A549 (cell line): Measurements from ENCODE around the gene PTPRH. TPM values are rescaled to one million over a fixed set of nuclear protein-coding genes. Genes with fewer than 3 reads are reported as not detected.
A peak's percentile ranks its signal among the peaks of the same experiment; 100 is the strongest.

Experiments used
- ATAC-seq, 2 experiments: fragments of 200-7000 bp in 1 of 2; fragments of >200 bp in 1 of 2; cut with Nextera tagmentation in 1 of 2; cut with Tn5 transposase in 1 of 2; 3 replicates each; pipeline versions ENCODE4 v1.8.0 to v1.9.1; 2018 to 2020; ENCODE audit warnings: mild to moderate bottlenecking in 1 of 2, moderate library complexity in 1 of 2
- CTCF ChIA-PET: fragments of 300-600 bp; sonication (Branson Sonifier 250); formaldehyde crosslinking; extraction: SDS; loops from one replicate; lab custom pipeline; 2021; ENCODE audit warnings: antibody characterized with exemption, inconsistent platforms; lab: Yijun Ruan, JAX
- POLR2A ChIA-PET: fragments of 350-600 bp; formaldehyde crosslinking; extraction: SDS; loops from one replicate; lab custom pipeline; 2021; ENCODE audit warnings: antibody characterized with exemption, inconsistent platforms; lab: Yijun Ruan, JAX
- DNase-seq, 2 experiments: peaks; one replicate each; pipeline versions ENCODE4 v3.0.0 to v3.0.0-alpha.2; 2011 to 2016; ENCODE audit warnings: low read depth in 1 of 2, low spot score in 1 of 2
- FAIRE-seq: peaks from 2 replicates; lab custom pipeline; 2011; peaks lifted over from hg19 to GRCh38; lab: Jason Lieb, UNC
- H3K27ac ChIP-seq, 2 experiments: fragments of >200 bp; sonication (Bioruptor Twin); formaldehyde crosslinking; 3 replicates each; pipeline ENCODE4 v1.5.1; 2016 to 2017
- H3K4me1 ChIP-seq: fragments of >200 bp; sonication (Bioruptor Twin); formaldehyde crosslinking; 3 replicates; pipeline ENCODE4 v1.6.1; 2016
- H3K4me2 ChIP-seq: fragments of >200 bp; sonication (Bioruptor Twin); formaldehyde crosslinking; 3 replicates; pipeline ENCODE4 v1.6.1; 2016
- H3K4me3 ChIP-seq: fragments of >200 bp; sonication (Bioruptor Twin); formaldehyde crosslinking; 3 replicates; pipeline ENCODE4 v1.5.1; 2016
- H3K9me3 ChIP-seq: fragments of >200 bp; sonication (Bioruptor Twin); formaldehyde crosslinking; 3 replicates; pipeline ENCODE4 v1.6.1; 2016
- CBX2 ChIP-seq: fragments of 200-600 bp; sonication (generic); IDR thresholded peaks from 2 replicates; pipeline ENCODE4 v1.6.1; 2016; ENCODE audit warnings: low read depth, mild to moderate bottlenecking, borderline replicate concordance
- CBX8 ChIP-seq: fragments of 200-600 bp; sonication (generic); IDR thresholded peaks from 2 replicates; pipeline ENCODE4 v1.6.1; 2016
- CEBPB ChIP-seq, 2 experiments: fragments of >200 bp in 1 of 2; sonication (Bioruptor Twin) in 1 of 2; formaldehyde crosslinking in 1 of 2; IDR thresholded peaks; 2 replicates each; pipeline ENCODE4 v1.6.1; 2012 to 2016
- EP300 ChIP-seq, 2 experiments: fragments of >200 bp; sonication (Bioruptor Twin); formaldehyde crosslinking; IDR thresholded peaks; 2 replicates in 1 of 2; 3 replicates in 1 of 2; pipeline ENCODE4 v1.6.1; 2016 to 2017
- ESRRA ChIP-seq: fragments of 150-350 bp; IDR thresholded peaks from 2 replicates; pipeline ENCODE4 v1.6.1; 2014; ENCODE audit warnings: mild to moderate bottlenecking, low read length, borderline replicate concordance
- FOSL2 ChIP-seq, 2 experiments: fragments of 450-650 bp in 1 of 2; fragments of >200 bp in 1 of 2; sonication (Bioruptor Twin) in 1 of 2; formaldehyde crosslinking; IDR thresholded peaks; 2 replicates each; pipeline versions ENCODE4 v1.5.0 to v1.6.1; 2016 to 2020; ENCODE audit warnings: mild to moderate bottlenecking in 1 of 2, moderate library complexity in 1 of 2
- HOXB13 ChIP-seq: fragments of 250-450 bp; sonication (Bioruptor Pico); IDR thresholded peaks from 2 replicates; pipeline ENCODE4 v1.5.0; 2020; ENCODE audit warnings: low read depth, mild to moderate bottlenecking, moderate library complexity
- HOXB5 ChIP-seq: fragments of 250-450 bp; sonication (Bioruptor Pico); IDR thresholded peaks from 2 replicates; pipeline ENCODE4 v1.5.0; 2020; ENCODE audit warnings: mild to moderate bottlenecking, moderate library complexity
- JUNB ChIP-seq: fragments of >200 bp; sonication (Bioruptor Twin); formaldehyde crosslinking; IDR thresholded peaks from 2 replicates; pipeline ENCODE4 v1.6.1; 2016
- KDM1A ChIP-seq: fragments of 200-600 bp; sonication (generic); IDR thresholded peaks from 2 replicates; pipeline ENCODE4 v1.6.1; 2016; ENCODE audit warnings: low read depth, mild to moderate bottlenecking
- KDM5A ChIP-seq: fragments of 200-600 bp; sonication (generic); IDR thresholded peaks from 2 replicates; pipeline ENCODE4 v1.6.1; 2016; ENCODE audit warnings: antibody characterized with exemption, mild to moderate bottlenecking
- MYC ChIP-seq: IDR thresholded peaks from 2 replicates; pipeline ENCODE4 v1.6.1; 2012; ENCODE audit warnings: mild to moderate bottlenecking, inconsistent platforms, low read length, improper control_type of control experiment, borderline replicate concordance
- NFE2L2 ChIP-seq: fragments of 150-350 bp; conservative IDR thresholded peaks from 2 replicates; pipeline ENCODE4 v1.6.1; 2014; ENCODE audit warnings: low read length
- NPAS2 ChIP-seq: fragments of 250-450 bp; sonication (Bioruptor Pico); IDR thresholded peaks from 2 replicates; pipeline ENCODE4 v1.8.0; 2022; ENCODE audit warnings: mild to moderate bottlenecking, moderate library complexity, borderline replicate concordance
- NR3C1 ChIP-seq: fragments of >200 bp; sonication (Bioruptor Twin); formaldehyde crosslinking; IDR thresholded peaks from 3 replicates; pipeline ENCODE4 v1.6.1; 2017
- PBX3 ChIP-seq: IDR thresholded peaks from 2 replicates; pipeline ENCODE4 v1.6.1; 2012
- POLR2AphosphoS2 ChIP-seq: conservative IDR thresholded peaks from 2 replicates; pipeline ENCODE4 v1.6.1; 2012; ENCODE audit warnings: low read length, improper control_type of control experiment, inconsistent platforms
- RAD21 ChIP-seq, 2 experiments: fragments of >200 bp in 1 of 2; sonication (Bioruptor Twin) in 1 of 2; formaldehyde crosslinking in 1 of 2; IDR thresholded peaks in 1 of 2; conservative IDR thresholded peaks in 1 of 2; 2 replicates in 1 of 2; 3 replicates in 1 of 2; pipeline ENCODE4 v1.6.1; 2012 to 2018; ENCODE audit warnings: inconsistent platforms in 1 of 2
- SMC3 ChIP-seq: fragments of >200 bp; sonication (Bioruptor Twin); formaldehyde crosslinking; IDR thresholded peaks from 3 replicates; pipeline ENCODE4 v1.6.1; 2018; ENCODE audit warnings: inconsistent platforms
- TP53 ChIP-seq: fragments of 250-450 bp; sonication (Bioruptor Pico); IDR thresholded peaks from 2 replicates; pipeline ENCODE4 v1.5.0; 2021; ENCODE audit warnings: mild to moderate bottlenecking, moderate library complexity
- USF2 ChIP-seq: fragments of 450-650 bp; IDR thresholded peaks from 2 replicates; pipeline ENCODE4 v1.6.1; 2014; ENCODE audit warnings: antibody characterized with exemption
- ZC3H11A ChIP-seq: fragments of 450-650 bp; IDR thresholded peaks from 2 replicates; pipeline ENCODE4 v1.6.1; 2014; ENCODE audit warnings: antibody characterized with exemption, mild to moderate bottlenecking
- ZFP36 ChIP-seq: fragments of 450-650 bp; IDR thresholded peaks from 2 replicates; pipeline ENCODE4 v1.6.1; 2014; ENCODE audit warnings: borderline replicate concordance; ENCODE audit not compliant: partially characterized antibody
- ZNF302 ChIP-seq: fragments of 250-450 bp; sonication (Bioruptor Pico); IDR thresholded peaks from 2 replicates; pipeline ENCODE4 v1.9.0; 2021; ENCODE audit warnings: inconsistent platforms, mild to moderate bottlenecking, moderate library complexity
- ZSCAN20 ChIP-seq: fragments of 250-450 bp; sonication (Bioruptor Pico); IDR thresholded peaks from 2 replicates; pipeline ENCODE4 v1.8.0; 2022; ENCODE audit warnings: mild to moderate bottlenecking, moderate library complexity
- WGBS: methylation state at CpG from one replicate; pipeline ENCODE4 v1.1.6; 2017; ENCODE audit errors: missing lambda C conversion rate; 5-methylcytosine and 5-hydroxymethylcytosine counted together
- polyA plus RNA-seq, 4 experiments: library from polyadenylated mRNA; depleted of rRNA in 3 of 4; stranded (reverse); fragments of >200 nt; fragmentation: RNase III in 1 of 4; extraction: RNeasy Plus Mini Kit Qiagen cat#74134 plus additional on column Dnase treatment in 1 of 4; gene quantifications; 2 replicates in 3 of 4; 3 replicates in 1 of 4; pipeline ENCODE4 v1.2.3, GENCODE V29; 2011 to 2017
- TF ChIP-seq, protein P1 (sequence below): fragments of 250-450 bp; sonication (Bioruptor Pico); IDR thresholded peaks from 2 replicates; pipeline ENCODE4 v1.5.0; 2020; ENCODE audit warnings: low read depth, mild to moderate bottlenecking, moderate library complexity

The PTPRH gene
- polyA plus RNA-seq, 2 of the 4 experiments (the other 2 are of a cell fraction), result 1.6 to 4.2 TPM

GRCh38 chr19:55229789-55230182, 20.5 kb upstream of the PTPRH start:
- ChIA-PET CTCF (interaction anchor here (0.6 to 1.9 kb wide), 5 partner anchors 9 to 132 kb away, joined by 3 to 6 read pairs (median 3); no protein-coding TSS in a partner anchor), POLR2A (no interaction called here)
- Histone ChIP-seq H3K9me3 (no peaks in the 10 kb centered on the region), H3K4me2 (no peak overlapping the region), H3K4me3 (no peak overlapping the region)
- WGBS, result 84% methylated on average over 17 of the region's 17 CpGs
- FAIRE-seq, result no peak
- TF ChIP-seq JUNB (no peak), NPAS2 (no peak), NR3C1 (no peak), PBX3 (no peak), ESRRA (no peak), ZFP36 (no peak), HOXB5 (no peak), MYC (no peak), ZC3H11A (no peak), EP300 (IDR thresholded peaks at IDR 0.05) (no peak), CEBPB (IDR thresholded peaks at IDR 0.05) (no peak), USF2 (no peak)
- TF ChIP-seq, all 56 proteins: peak for 0
- Histone ChIP-seq H3K4me1 (peaks cover 19% of the 10 kb centered on the region), H3K27ac (no peak overlapping the region)
- DNase-seq, result no peak
- no peak for ATAC-seq

DNA sequence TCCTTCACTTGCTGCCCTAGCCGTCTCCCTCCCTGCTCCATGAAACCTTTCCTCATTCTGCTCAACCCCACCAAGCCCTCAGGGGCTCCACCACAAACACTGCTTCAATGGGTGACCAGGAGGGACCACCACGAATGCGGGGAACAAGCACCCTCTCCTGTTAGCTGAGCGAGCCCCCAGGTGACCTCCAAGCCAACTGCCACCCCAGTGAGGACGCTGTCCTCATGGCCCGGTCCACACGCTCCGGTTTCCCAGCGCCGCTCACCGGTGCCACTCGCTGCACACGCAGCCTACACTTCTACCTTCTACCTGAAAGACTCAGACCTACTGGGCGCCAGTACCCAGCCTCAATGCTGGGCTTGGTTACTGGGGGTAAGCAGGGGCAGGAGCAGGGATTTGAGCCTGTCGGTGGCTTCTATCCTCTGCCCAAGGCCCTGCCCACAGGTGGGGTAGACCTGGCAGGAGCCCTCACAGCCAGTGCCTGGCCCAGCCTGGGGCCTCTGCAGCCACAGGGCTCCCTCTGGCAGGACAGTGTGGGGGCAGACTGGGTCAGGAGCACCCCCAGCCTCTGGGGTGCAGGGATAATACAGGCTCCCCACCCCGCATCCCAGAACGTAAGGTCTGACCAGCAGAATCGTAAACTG, 20.0 kb upstream of the PTPRH start:
- H3K4me1 ChIP-seq, result peaks cover 19% of the 10 kb centered on the region
- POLR2A ChIA-PET, result no interaction called here
- DNase-seq (no peak), FAIRE-seq (no peak), ATAC-seq (0 out of 6 replicates have a peak, but pooled peaks of 1 of the 2 experiments have one; percentile 6)
- 0 out of 3 replicates have a peak overlapping the region, but pooled peaks have one; percentile 1 for H3K4me2 ChIP-seq
- H3K27ac ChIP-seq, result peak overlapping the region in 1 of 2 experiments; percentile 32; a peak in 1 of 6 replicates
- WGBS, result 93% methylated on average over 18 of the region's 18 CpGs
- CTCF ChIA-PET, result interaction anchor here (0.6 to 1.9 kb wide), 4 partner anchors 9 to 133 kb away, joined by 3 to 6 read pairs (median 4); no protein-coding TSS in a partner anchor
- no peak for TF ChIP-seq ZC3H11A
- TF ChIP-seq FOSL2 (IDR thresholded peaks at IDR 0.05), result no peak
- TF ChIP-seq FOSL2 (CRISPR knock-in tag; IDR thresholded peaks at IDR 0.05), result no peak
- no peak overlapping the region for H3K4me3 ChIP-seq
- H3K9me3 ChIP-seq, result no peaks in the 10 kb centered on the region

- peak within 1 kb of the TSS in 1 of 2 experiments; percentile 32; a peak in 2 of 6 replicates for H3K27ac ChIP-seq
- H3K4me1 ChIP-seq, result peaks cover 19% of the 10 kb centered on the region
- FAIRE-seq (no peak), ATAC-seq (peak in 1 of 2 experiments; percentile 18; a peak in 3 of 6 replicates), DNase-seq (no peak)
- ChIA-PET POLR2A (interaction anchor here (1.7 kb wide), 1 partner anchor 31 kb away, joined by 6 read pairs; the partner anchor contains the start of gene PPP6R1), CTCF (interaction anchor here (0.6 to 2.6 kb wide), 8 partner anchors 8 to 190 kb away, joined by 3 to 11 read pairs (median 4); partner anchors contain the start of gene DNAAF3)
- 0 out of 3 replicates have a peak within 1 kb of the TSS, but pooled peaks have one; percentile 1 for H3K4me2 ChIP-seq
- no peak within 1 kb of the TSS for H3K4me3 ChIP-seq
- WGBS, result 63% methylated on average over 10 of the region's 12 CpGs
- H3K9me3 ChIP-seq, result no peaks in the 10 kb centered on the region
- no peak for TF ChIP-seq ZSCAN20 (CRISPR knock-in tag)
- no peak for TF ChIP-seq PBX3
- TF ChIP-seq TP53 (CRISPR knock-in tag), result no peak
- TF ChIP-seq, protein P1, sequence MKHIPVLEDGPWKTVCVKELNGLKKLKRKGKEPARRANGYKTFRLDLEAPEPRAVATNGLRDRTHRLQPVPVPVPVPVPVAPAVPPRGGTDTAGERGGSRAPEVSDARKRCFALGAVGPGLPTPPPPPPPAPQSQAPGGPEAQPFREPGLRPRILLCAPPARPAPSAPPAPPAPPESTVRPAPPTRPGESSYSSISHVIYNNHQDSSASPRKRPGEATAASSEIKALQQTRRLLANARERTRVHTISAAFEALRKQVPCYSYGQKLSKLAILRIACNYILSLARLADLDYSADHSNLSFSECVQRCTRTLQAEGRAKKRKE (CRISPR knock-in tag), result no peak
- TF ChIP-seq SMC3, result no peak
- no peak for TF ChIP-seq CBX8
- TF ChIP-seq ZNF302 (CRISPR knock-in tag), result no peak
- TF ChIP-seq ZFP36, result no peak
- TF ChIP-seq RAD21 (conservative IDR thresholded peaks at IDR 0.05 in 1 of 2, IDR thresholded peaks at IDR 0.05 in 1 of 2), result no peak
- no peak for TF ChIP-seq NFE2L2
- no peak for TF ChIP-seq KDM5A
- no peak for TF ChIP-seq HOXB13 (CRISPR knock-in tag)
- TF ChIP-seq POLR2AphosphoS2, result no peak
- TF ChIP-seq NR3C1, result no peak
- no peak for TF ChIP-seq KDM1A
- TF ChIP-seq NPAS2, result no peak
- no peak for TF ChIP-seq CBX2
- TF ChIP-seq ZC3H11A, result no peak
Observed at GRCh38 chr19:55228403-55229031, 19.2 kb upstream of the PTPRH start, which contains the start of gene TMEM86B. TSS of gene TMEM86B (minus strand) at chr19:55228763. CDS start at chr19:55228741, 22 bp downstream.
